Gastrocnemius medialis (tissue), 4 donors: Measurements from ENCODE around the gene MCF2.

Experiments
- CTCF ChIP-seq, 5 experiments: fragments of 450-650 bp in 3 of 5; fragments of 200-600 bp in 2 of 5; sonication (generic) in 2 of 5; IDR thresholded peaks in 4 of 5; conservative IDR thresholded peaks in 1 of 5; 1 replicate in 4 of 5; 2 replicates in 1 of 5; pipeline ENCODE4 v1.5.1; 2016 to 2019; ENCODE audit warnings: antibody characterized with exemption in 5 of 5, mild to moderate bottlenecking in 3 of 5, moderate library complexity in 3 of 5
- POLR2A ChIP-seq, 2 donors: fragments of 450-650 bp; IDR thresholded peaks; one replicate each; pipeline ENCODE4 v1.6.1; 2017; ENCODE audit warnings: antibody characterized with exemption in 2 of 2, mild to moderate bottlenecking in 2 of 2, moderate library complexity in 2 of 2

GRCh38 chrX:139554991-139555675 is 152.8 kb downstream of the MCF2 start:
- TF ChIP-seq CTCF (IDR thresholded peaks at IDR 0.05 in 4 of 5, conservative IDR thresholded peaks at IDR 0.05 in 1 of 5), result no peak
- no peak for TF ChIP-seq POLR2A (IDR thresholded peaks at IDR 0.05)
